Stimulated activated naive CD4-positive, alpha-beta T cell (primary cell): ENCODE data around the gene B3GAT1.

Source experiments
- DNase-seq, 6 experiments: peaks; one replicate each; lab custom pipeline; 2025; lab: John Stamatoyannopoulos, UW

The B3GAT1 gene

GRCh38 chr11:134333312-134333711, 78.7 kb downstream of the B3GAT1 start:
- DNase-seq: no peak

GRCh38 chr11:134332782-134333181, 79.3 kb downstream of the B3GAT1 start:
- DNase-seq: no peak

- DNase-seq: peak in 2 of 6 experiments; percentile 51 to 65
These were observed 79.8 kb downstream of the B3GAT1 start for GRCh38 chr11:134332189-134332631.

- DNase-seq: peak; percentile 73 to 89 (median 83)
These were observed 80.5 kb downstream of the B3GAT1 start, which contains the start of gene GLB1L2 for GRCh38 chr11:134331354-134332188. TSS of gene GLB1L2 (plus strand) at chr11:134331988. CDS start at chr11:134332062, 74 bp downstream.

- peak in 1 of 6 experiments; percentile 39 for DNase-seq
These were observed 81.3 kb downstream of the B3GAT1 start for GRCh38 chr11:134330611-134331353.
